ENCODE data around the gene TNFRSF19.
"Not testable (repeated sequence)": the region's sequence is repeated elsewhere in the genome, so short reads cannot be mapped to it uniquely, and the experiment has no call there.

The TNFRSF19 gene

GRCh38 chr13:23656637-23657371 lies 86.6 kb downstream of the TNFRSF19 start:
- peak; percentile 72 for DNase-seq

- DNase-seq, result no peak
Observed at GRCh38 chr13:23658929-23659541, 88.8 kb downstream of the TNFRSF19 start.

GRCh38 chr13:23660249-23660648 lies 90.0 kb downstream of the TNFRSF19 start:
- no peak for DNase-seq

GRCh38 chr13:23666582-23666981 lies 96.4 kb downstream of the TNFRSF19 start:
- no peak for DNase-seq

GRCh38 chr13:23667750-23668149 lies 97.5 kb downstream of the TNFRSF19 start:
- DNase-seq, result no peak

GRCh38 chr13:23668562-23668961 lies 98.3 kb downstream of the TNFRSF19 start:
- DNase-seq, result no peak

GRCh38 chr13:23670793-23671192 lies 100.6 kb downstream of the TNFRSF19 start:
- no peak for DNase-seq

- DNase-seq, result no peak
Observed at GRCh38 chr13:23671377-23671776, 101.2 kb downstream of the TNFRSF19 start.

- no peak for DNase-seq
Observed at GRCh38 chr13:23671897-23672296, 101.7 kb downstream of the TNFRSF19 start.

- no peak for DNase-seq
Observed at GRCh38 chr13:23672616-23673015, 102.4 kb downstream of the TNFRSF19 start.

GRCh38 chr13:23673354-23673753 lies 103.1 kb downstream of the TNFRSF19 start:
- no peak for DNase-seq

GRCh38 chr13:23673867-23674605 lies 103.8 kb downstream of the TNFRSF19 start:
- DNase-seq, result no peak

- DNase-seq, result no peak
Observed at GRCh38 chr13:23674795-23675640, 104.8 kb downstream of the TNFRSF19 start.

- not testable (repeated sequence) for DNase-seq
Observed at GRCh38 chr13:23677679-23678288, 107.6 kb downstream of the TNFRSF19 start.

- DNase-seq, result no peak
Observed at GRCh38 chr13:23678795-23679194, 108.6 kb downstream of the TNFRSF19 start.

GRCh38 chr13:23679220-23679619 lies 109.0 kb downstream of the TNFRSF19 start:
- DNase-seq, result no peak

- no peak for DNase-seq
Observed at GRCh38 chr13:23680845-23681669, 110.8 kb downstream of the TNFRSF19 start.

GRCh38 chr13:23683084-23683483 lies 112.9 kb downstream of the TNFRSF19 start:
- DNase-seq, result no peak

- no peak for DNase-seq
Observed at GRCh38 chr13:23684647-23685046, 114.4 kb downstream of the TNFRSF19 start.

- DNase-seq, result no peak
Observed at GRCh38 chr13:23685416-23685815, 115.2 kb downstream of the TNFRSF19 start.

- DNase-seq, result no peak
Observed at GRCh38 chr13:23686948-23687347, 116.7 kb downstream of the TNFRSF19 start.

- no peak for DNase-seq
Observed at GRCh38 chr13:23687614-23688013, 117.4 kb downstream of the TNFRSF19 start.

Measured in OCI-M1 (cell line).